Measurements from ENCODE around the gene EN2.

Gene EN2

DNA sequence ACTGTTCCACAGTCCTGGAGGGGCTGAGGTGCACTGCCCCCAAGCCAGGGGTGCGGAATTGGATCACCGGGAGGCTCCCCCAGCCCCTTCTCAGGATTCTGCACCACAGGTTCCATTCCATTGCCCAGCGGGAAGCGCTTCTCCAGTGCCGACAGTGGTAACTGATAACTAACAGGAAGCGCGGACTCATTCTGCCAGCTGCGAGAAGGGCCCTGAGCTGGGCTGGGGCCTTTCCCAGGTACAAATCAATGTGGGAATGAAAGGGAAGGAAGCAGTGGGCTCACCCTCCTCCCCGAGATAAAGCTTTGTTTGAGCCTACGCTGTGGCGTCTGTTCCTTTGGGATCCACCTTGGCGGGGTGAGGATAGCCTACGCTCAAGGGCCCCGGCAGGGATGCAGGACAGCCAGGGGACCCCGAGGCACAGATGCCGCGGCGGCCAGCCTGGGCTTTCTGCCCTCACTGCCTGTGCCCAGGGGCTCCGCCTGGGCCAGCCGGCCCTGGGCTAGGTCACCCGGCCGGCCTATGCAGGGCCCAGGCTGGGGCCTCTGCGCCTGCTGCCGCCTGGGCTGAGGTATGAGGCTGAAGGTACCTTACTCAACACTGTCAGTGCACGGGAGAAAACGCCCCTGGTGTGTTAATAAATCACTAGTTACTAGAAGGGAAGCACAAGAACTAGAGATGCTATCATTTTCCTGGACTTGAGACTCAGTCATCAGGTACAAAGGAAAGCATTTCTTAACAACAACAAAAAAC is 39.4 kb downstream of the EN2 start:
- TF ChIP-seq POLR2AphosphoS5 (IDR thresholded peaks at IDR 0.05; ENCODE audit: low read depth), result no peak
- TF ChIP-seq SPI1 (IDR thresholded peaks at IDR 0.05; ENCODE audit: borderline replicate concordance, low read depth), result no peak
- TF ChIP-seq GABPA (IDR thresholded peaks at IDR 0.05; ENCODE audit: low read depth), result no peak
- TF ChIP-seq, protein P1, sequence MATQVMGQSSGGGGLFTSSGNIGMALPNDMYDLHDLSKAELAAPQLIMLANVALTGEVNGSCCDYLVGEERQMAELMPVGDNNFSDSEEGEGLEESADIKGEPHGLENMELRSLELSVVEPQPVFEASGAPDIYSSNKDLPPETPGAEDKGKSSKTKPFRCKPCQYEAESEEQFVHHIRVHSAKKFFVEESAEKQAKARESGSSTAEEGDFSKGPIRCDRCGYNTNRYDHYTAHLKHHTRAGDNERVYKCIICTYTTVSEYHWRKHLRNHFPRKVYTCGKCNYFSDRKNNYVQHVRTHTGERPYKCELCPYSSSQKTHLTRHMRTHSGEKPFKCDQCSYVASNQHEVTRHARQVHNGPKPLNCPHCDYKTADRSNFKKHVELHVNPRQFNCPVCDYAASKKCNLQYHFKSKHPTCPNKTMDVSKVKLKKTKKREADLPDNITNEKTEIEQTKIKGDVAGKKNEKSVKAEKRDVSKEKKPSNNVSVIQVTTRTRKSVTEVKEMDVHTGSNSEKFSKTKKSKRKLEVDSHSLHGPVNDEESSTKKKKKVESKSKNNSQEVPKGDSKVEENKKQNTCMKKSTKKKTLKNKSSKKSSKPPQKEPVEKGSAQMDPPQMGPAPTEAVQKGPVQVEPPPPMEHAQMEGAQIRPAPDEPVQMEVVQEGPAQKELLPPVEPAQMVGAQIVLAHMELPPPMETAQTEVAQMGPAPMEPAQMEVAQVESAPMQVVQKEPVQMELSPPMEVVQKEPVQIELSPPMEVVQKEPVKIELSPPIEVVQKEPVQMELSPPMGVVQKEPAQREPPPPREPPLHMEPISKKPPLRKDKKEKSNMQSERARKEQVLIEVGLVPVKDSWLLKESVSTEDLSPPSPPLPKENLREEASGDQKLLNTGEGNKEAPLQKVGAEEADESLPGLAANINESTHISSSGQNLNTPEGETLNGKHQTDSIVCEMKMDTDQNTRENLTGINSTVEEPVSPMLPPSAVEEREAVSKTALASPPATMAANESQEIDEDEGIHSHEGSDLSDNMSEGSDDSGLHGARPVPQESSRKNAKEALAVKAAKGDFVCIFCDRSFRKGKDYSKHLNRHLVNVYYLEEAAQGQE (IDR thresholded peaks at IDR 0.05; ENCODE audit: insufficient replicate concordance, low read depth), result no peak
- TF ChIP-seq, protein P2, sequence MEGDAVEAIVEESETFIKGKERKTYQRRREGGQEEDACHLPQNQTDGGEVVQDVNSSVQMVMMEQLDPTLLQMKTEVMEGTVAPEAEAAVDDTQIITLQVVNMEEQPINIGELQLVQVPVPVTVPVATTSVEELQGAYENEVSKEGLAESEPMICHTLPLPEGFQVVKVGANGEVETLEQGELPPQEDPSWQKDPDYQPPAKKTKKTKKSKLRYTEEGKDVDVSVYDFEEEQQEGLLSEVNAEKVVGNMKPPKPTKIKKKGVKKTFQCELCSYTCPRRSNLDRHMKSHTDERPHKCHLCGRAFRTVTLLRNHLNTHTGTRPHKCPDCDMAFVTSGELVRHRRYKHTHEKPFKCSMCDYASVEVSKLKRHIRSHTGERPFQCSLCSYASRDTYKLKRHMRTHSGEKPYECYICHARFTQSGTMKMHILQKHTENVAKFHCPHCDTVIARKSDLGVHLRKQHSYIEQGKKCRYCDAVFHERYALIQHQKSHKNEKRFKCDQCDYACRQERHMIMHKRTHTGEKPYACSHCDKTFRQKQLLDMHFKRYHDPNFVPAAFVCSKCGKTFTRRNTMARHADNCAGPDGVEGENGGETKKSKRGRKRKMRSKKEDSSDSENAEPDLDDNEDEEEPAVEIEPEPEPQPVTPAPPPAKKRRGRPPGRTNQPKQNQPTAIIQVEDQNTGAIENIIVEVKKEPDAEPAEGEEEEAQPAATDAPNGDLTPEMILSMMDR (IDR thresholded peaks at IDR 0.05; ENCODE audit: insufficient read depth, low read length), result no peak
- Histone ChIP-seq H3K27ac (replicated peaks) (no peak overlapping the region), H3K4me3 (replicated peaks; ENCODE audit: insufficient read depth, low read length) (no peak overlapping the region), H3K27me3 (ENCODE audit: insufficient read depth, poor library complexity, severe bottlenecking) (peaks cover 30% of the 10 kb centered on the region)
- DNase-seq (ENCODE audit: low read depth in 1 of 2, low spot score in 1 of 2), result no peak

DNA sequence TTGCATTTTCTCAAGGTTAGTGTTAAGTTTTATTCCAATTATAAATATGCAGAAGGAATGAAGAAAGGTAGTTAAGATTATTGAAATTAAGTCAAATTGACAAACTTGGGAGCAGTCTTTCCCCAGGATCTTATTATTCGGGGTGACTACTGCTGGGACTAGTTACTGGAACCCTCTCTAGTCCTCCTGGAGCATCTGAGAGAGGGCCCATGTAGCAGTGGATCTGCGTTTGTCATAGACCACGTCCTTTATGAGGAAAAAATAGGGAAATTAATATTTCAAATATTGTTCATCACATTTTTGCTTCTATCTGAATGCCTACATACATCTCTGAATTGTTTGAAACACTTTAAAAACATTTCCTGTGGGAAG is 47.5 kb downstream of the EN2 start:
- TF ChIP-seq POLR2AphosphoS5 (IDR thresholded peaks at IDR 0.05; ENCODE audit: low read depth) (no peak), SPI1 (IDR thresholded peaks at IDR 0.05; ENCODE audit: borderline replicate concordance, low read depth) (no peak), GABPA (IDR thresholded peaks at IDR 0.05; ENCODE audit: low read depth) (no peak)
- TF ChIP-seq, protein P1 (IDR thresholded peaks at IDR 0.05; ENCODE audit: insufficient replicate concordance, low read depth), result no peak
- TF ChIP-seq, protein P2 (IDR thresholded peaks at IDR 0.05; ENCODE audit: insufficient read depth, low read length), result no peak
- Histone ChIP-seq H3K4me3 (replicated peaks; ENCODE audit: insufficient read depth, low read length) (no peak overlapping the region), H3K27me3 (ENCODE audit: insufficient read depth, poor library complexity, severe bottlenecking) (peaks cover 83% of the 10 kb centered on the region), H3K27ac (replicated peaks) (no peak overlapping the region)
- no peak for DNase-seq (ENCODE audit: low read depth in 1 of 2, low spot score in 1 of 2)

DNA sequence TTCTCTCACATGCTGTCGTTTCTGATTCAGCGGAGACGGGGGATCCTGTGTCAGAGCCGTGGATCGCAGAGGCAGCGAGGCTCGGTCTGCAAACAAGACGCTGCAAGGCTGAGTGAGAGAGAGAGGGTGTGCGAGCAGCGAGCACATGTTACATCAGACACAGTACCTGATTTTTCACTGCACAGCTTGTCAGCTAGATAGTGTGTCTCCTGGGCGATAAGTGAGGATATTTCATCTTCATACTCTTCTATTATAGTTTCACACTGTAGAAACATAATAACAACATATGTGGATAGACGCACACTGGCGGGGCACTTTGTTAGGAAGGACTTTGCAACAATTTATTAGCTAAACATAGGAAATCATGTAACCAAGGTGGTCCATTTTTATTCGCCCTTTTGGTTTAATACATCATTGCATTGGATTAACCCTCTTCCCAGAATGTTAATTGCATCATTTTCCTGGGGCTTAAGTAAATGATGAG is 49.0 kb downstream of the EN2 start:
- peaks cover 90% of the 10 kb centered on the region for H3K27me3 ChIP-seq (ENCODE audit: insufficient read depth, poor library complexity, severe bottlenecking)
- TF ChIP-seq, protein P2 (IDR thresholded peaks at IDR 0.05; ENCODE audit: insufficient read depth, low read length), result no peak
- TF ChIP-seq, protein P1 (IDR thresholded peaks at IDR 0.05; ENCODE audit: insufficient replicate concordance, low read depth), result no peak
- TF ChIP-seq GABPA (IDR thresholded peaks at IDR 0.05; ENCODE audit: low read depth) (no peak), POLR2AphosphoS5 (IDR thresholded peaks at IDR 0.05; ENCODE audit: low read depth) (no peak), SPI1 (IDR thresholded peaks at IDR 0.05; ENCODE audit: borderline replicate concordance, low read depth) (no peak)
- no peak overlapping the region for H3K27ac ChIP-seq (replicated peaks)
- no peak overlapping the region for H3K4me3 ChIP-seq (replicated peaks; ENCODE audit: insufficient read depth, low read length)
- peak in 1 of 2 experiments; percentile 9 for DNase-seq (ENCODE audit: low read depth in 1 of 2, low spot score in 1 of 2)
